HG03469 (cell line): ENCODE results near the gene ATP11A.

Experiments used
- ATAC-seq: cut with Tn5 transposase; IDR thresholded peaks from one replicate; pipeline ENCODE4 v1.9.1; 2021; ENCODE audit warnings: mild to moderate bottlenecking, moderate library complexity, moderate number of reproducible peaks; ENCODE audit not compliant: unreplicated experiment

The ATP11A gene

GRCh38 chr13:112917056-112917664 is 227.3 kb downstream of the ATP11A start:
- ATAC-seq, result no peak

DNA sequence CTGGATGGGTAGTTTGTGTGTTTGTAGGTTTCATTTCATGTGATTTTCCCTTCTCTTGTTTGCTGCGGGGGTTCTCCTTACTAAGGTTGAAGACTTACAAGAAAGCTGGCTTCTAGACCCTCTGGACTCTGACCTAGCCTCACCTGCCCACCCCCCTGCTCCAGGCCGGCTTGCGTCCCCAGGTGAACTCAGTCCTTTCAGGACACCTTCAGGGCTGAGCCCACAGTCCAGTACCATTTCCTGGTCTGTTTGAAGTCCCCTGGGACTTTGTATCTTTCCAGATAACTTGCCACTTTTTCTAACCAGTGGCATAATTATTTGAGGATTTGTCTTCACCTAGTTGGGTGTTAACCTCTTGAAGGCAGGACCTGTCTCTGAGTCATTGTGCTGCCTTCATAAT is 227.9 kb downstream of the ATP11A start:
- ATAC-seq, result no peak

GRCh38 chr13:112918266-112918665 is 228.4 kb downstream of the ATP11A start:
- ATAC-seq, result no peak

DNA sequence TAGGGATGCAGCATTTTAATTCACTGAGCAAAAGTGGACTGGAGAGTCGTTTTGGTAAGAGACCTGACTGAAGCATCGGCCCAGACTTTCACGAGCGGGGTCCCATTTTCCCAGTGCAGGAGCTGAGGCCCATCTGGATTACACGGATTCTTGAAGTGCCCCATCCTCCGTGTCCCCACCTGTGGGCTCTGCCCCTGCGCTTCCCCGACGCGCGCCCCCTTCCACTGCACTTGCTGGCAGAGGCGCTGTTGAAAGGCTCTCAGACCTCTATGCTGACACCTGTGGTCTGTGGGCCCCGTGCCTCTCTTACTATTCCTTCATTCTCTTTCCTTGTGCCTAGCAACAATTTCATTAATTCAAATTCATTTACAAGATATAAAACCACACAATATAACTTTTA is 228.9 kb downstream of the ATP11A start:
- ATAC-seq, result no peak

- ATAC-seq, result no peak
Observed at GRCh38 chr13:112923962-112924361, 234.1 kb downstream of the ATP11A start.

GRCh38 chr13:112924365-112924764 is 234.5 kb downstream of the ATP11A start:
- no peak for ATAC-seq

DNA sequence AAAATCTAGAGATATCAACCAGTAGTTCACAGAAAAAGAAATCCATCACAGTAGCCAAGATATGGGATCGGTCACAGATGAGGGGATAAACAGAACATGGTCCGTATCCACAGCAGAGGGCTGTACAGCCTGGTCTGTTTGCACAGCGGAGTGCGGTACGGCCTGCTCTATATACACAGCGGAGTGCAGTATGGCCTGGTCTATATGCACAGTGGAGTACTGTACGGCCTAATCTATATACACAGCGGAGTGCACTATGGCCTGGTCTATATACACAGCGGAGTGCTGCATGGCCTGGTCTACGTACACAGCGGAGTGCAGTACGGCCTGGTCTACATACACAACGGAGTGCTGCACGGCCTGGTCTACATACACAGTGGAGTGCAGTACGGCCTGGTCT is 236.2 kb downstream of the ATP11A start:
- ATAC-seq, result no peak

- no peak for ATAC-seq
Observed at GRCh38 chr13:112926993-112927392, 237.2 kb downstream of the ATP11A start.

DNA sequence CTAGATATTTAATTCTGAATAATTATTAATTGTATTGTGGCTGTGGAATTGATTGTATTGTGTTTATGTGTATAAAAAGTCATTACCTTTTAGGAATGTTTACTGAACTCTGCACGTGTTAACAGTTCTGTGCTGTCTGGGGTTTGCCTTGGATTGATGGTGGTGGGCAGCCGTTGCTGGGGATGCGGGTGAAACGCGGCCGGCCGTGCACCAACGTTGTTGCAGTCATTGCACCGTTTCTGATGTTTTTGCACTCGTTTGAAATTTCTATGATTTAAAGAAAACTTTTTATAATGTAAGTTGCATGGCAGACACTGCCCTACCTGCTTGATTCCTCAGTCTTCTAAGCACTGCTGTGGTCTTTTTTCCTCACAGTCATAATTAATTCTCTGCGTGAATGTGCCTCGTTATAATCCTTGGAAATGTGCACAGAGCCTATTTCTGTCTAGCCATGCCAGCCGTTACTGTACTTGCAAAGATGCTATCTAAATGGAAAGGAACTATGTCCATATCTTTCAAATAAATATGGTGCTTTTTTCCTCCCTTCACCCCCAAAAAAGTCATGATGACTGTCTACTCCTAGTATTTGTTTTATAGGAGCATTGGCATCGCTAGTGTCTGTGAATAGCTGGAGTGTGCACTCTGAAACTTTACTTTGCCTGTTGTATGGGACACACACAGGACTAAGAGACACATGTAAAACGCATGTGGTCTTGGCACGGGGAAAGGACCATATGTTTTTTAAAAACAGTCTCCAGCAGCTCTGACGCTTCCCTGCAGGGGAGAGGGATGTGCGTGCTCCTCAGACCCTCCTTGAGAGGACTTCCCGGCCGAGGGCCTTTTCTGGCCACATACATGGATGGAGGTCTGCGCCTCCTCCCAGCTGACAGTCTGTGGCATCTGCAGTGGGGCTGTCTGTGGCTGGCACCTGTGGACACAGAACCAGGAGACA is 238.5 kb downstream of the ATP11A start:
- ATAC-seq, result no peak

- no peak for ATAC-seq
Observed at GRCh38 chr13:112928972-112929782, 239.3 kb downstream of the ATP11A start.

- ATAC-seq, result no peak
Observed at GRCh38 chr13:112929783-112930055, 239.9 kb downstream of the ATP11A start.

DNA sequence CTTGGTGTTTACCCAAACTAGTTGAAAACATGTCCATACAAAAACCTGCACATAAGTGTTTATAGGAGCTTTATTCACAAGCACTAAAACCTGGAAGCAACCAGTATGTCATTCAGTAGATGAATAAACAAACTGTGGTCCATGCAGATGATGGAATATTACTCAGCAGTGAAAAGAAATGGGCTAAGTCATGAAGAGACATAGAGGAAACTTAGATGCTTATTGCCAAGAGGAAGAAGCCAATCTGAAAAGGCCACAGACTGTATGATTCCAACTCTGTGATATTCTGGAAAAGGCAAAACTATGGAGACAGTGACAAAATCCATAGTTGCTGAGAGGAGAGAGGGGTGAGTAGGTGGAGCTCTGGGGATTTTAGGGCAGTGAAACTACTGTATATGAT is 240.4 kb downstream of the ATP11A start:
- no peak for ATAC-seq

GRCh38 chr13:112931028-112931934 is 241.4 kb downstream of the ATP11A start:
- peak; percentile 87 for ATAC-seq

DNA sequence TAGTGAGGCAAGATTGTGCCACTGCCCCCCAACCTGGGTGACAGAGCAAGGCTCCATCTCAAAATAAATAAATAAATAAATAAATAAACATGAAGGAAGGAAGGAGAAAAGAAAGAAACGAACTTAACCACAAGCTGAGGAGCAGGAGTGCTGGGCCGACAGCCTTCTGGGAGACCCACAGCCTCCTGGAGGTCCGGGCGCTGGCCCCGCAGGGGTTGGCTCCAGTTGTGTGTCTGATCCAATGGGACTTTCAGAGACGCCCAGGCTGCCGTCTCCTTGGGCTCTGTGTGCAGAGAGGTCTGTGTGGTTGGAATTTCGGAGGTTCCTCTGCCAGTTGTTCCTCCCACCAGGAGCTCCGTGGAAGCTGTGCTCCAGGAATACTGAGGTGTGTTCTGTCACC is 243.1 kb downstream of the ATP11A start:
- ATAC-seq, result no peak

- no peak for ATAC-seq
Observed at GRCh38 chr13:112933649-112934048, 243.8 kb downstream of the ATP11A start.

DNA sequence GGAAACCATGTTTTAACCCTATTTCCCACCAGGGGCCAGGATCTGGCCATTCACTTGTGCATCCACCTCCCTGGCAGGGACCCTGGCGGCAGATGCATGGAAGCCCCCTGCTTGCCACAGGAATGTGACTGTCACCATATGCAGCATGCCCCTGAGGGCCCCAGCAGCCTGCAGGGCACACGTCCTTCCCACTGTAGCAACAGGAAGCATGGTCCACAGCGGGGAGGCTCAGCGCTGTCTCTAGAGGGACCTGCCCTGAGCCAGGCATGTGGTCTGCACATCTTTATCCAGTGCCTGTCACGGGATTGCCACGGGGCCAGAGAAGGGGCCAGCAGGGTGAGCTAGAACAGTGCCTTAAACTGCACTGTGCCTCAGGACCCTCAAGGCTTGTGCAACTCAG is 244.2 kb downstream of the ATP11A start:
- ATAC-seq, result no peak
